Non-pigmented ciliary epithelial cell (primary cell): ENCODE measurements around the gene PIP4K2C.

Experiments used
- DNase-seq: peaks from one replicate; pipeline ENCODE4 v3.0.0-alpha.2; 2010; ENCODE audit warnings: low read depth

Gene PIP4K2C

DNA sequence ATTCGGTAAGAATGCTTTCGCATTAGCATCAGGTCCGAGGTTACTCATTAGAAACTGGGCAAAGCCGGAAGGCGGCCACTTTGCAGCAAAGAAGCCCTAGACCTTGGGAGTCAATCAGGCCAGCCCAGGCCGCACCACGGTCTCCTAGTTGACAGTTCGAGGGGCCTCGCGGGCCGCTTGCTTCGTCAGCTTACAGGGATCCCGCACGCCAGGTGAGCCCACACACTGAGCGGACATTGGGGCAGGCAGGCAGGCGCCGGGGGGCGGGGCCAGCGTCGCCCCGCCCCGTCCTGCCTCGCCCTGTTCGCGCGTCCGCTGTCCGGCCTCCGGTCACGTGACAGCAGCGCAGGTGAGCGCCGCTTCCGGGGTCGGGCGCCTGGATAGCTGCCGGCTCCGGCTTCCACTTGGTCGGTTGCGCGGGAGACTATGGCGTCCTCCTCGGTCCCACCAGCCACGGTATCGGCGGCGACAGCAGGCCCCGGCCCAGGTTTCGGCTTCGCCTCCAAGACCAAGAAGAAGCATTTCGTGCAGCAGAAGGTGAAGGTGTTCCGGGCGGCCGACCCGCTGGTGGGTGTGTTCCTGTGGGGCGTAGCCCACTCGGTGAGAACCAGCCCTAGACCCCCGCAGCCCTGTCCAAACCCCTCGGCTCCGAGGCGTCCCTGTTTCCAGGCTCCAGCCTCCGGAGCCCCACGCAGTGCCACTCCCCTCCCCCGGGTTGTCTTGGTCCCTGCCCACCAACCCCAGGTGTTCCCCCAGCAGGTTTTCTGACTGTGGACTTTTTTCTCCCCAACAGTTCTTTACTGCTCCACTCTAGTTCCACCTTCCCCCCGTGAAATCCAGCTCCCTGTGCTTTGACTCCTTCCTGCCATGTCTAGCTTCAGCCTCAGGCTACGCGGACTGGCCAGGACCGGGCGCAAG is at the start of gene PIP4K2C:
Gene PIP4K2C (plus strand): TSS at position 329 of the 918 bp plus-strand sequence. CDS start 98 bp downstream, at position 427.
- no peak for DNase-seq

DNA sequence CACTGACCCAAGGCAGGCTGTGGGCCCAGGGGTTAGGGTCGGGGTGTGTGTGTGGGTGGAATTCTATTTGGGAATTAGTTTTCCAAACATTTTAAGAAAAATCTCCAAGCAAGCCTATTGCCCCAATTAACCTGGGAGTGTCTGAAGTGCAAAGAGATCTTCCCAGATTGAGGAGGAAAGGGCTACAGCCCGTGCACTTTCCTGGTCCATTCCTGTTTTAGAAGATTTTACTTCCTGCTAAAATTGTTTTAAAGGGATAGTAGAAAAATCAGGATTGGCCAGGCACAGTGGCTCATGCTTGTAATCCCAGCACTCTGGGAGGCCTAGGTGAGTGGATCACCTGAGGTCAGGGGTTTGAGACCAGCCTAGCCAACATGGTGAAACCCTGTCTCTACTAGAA is 49.3 kb upstream of the PIP4K2C start:
- no peak for DNase-seq

DNA sequence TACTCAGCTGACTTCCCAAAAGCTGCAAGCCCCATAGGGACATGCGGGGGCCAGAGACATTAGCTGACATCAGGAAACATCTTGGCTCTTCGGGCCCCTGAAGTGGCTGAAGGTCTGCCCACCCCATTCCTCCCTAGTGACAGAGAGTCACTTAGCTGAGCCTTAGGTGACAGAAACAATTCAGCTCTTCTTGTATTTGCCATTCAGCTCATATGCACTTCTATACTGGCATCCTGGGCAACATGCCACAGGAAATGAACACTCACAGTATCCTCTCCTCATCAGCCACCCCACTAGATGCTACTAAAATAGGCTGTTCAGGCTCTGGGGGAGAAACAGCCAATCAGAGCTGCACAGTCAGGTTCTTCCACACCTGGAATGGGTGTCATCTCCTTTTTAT is 47.4 kb upstream of the PIP4K2C start:
- DNase-seq, result no peak

DNA sequence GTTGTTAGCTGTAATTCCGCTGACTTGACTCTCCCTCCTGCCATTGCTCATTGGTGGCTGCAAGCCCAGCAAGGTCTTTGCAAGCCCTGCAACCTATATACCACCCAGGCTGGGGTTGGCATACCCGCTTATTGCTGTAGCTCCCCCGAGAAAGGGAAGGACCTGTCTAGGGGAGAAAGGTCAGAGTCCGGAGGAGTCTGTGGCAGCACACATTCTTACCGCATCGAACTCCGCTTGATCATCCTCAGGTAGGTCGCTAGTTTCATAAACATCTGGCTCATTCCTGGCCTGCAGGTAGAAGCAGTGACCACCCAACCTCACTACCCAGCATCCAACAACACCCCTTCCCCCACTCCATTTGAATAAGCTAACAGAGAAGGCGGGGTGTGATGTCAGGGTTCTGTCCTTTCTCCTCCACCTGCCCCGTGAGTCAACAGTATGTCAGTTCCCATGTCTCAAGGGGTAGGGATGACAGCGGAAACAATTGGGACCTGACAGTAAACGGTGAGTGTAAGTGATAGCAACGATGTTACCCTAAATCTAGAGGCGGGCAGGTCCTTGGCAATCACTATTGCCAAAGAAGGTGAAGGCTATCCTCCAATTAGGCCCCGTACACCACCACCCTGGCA is 45.1 kb upstream of the PIP4K2C start:
- DNase-seq, result no peak

DNA sequence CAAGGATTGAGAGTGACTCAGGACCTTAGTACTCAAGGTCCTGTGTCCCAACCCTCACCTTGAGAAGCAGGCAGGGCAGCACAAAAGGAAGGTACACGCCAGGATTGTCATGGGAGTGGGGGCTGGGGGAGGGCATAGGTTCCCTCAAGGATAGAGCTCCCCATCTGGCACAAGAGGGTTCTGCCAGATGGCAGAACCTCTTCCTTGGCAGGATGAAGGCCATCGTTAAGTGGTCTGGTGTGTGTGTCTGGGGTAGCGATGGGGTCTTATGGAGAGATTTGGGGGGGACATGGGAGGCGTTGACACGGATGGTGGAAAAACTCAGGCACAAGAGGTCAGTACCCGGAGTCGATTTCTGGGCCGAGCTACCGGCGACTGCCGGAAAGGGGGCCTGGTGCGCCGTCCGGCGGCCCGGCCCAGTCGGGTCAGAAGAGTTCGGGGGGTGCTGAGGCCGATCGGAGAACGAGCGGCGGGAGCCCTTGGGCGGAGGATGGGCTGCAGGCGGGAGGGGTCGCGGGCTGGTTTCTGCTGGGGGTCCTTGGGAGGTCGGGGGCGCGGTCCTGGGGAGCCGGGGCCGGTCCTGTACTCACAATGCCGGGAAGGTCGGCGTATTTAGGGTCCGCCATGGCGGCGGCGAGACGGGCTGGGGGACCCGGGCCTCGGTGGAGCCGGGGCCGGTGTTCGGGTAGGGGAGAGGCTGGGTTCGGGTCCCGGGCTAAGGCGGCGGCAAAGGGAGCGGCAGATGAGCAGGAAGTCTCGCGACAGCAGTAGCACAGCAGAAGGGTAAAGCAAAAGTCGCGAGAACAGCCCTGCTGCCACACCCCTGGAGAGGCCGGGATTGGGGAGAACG is 44.3 kb upstream of the PIP4K2C start, which contains the start of gene DCTN2:
Gene DCTN2 (minus strand): TSS at position 755 of the 850 bp plus-strand sequence. CDS start 129 bp downstream, at position 626.
- DNase-seq, result peak; percentile 89

DNA sequence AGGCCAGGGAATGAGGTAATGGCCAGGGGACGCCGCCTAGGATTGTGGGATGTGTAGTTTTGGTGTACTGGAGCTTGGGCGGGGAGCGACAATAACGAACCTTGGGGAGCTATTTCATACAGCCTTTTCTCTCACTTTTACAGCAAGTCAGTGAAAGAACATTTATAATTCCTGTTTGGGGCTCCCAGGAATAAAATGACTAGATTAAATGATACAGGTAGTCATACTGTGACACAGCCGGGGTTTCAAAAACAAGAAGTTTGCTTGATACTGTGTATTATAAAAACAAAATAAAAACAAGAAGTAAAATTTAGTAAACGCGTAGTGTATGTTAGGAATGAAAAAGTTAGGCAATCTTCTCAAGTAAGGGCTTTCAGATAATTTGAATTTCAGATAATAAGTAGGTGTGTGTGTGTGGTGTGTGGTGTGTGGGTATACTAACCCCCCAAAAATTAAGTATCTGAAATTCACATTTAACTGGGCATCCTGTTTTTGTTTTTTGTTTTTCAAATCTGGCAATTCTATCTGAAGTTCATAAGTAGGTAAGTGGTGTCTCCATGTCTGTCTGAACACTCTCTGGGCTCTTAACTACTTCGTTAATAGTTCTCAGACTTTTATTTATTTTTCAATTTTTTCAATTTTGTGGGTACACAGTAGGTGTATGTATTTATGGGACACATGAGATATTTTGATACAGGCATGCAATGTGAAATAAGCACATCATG is 43.5 kb upstream of the PIP4K2C start:
- no peak for DNase-seq

DNA sequence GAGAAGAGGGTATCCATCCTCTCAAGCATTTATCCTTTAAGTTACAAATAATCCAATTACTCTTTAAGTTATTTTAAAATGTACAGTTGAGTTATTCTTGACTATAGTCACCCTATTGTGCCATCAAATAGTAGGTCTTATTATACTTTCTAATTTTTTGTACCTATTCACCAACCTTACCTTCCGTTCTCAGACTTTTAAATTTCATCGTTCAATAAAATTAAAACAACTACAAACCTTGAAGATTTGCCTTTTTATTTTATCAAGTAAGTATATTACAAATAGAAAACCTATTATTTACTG is 43.0 kb upstream of the PIP4K2C start:
- DNase-seq, result no peak

DNA sequence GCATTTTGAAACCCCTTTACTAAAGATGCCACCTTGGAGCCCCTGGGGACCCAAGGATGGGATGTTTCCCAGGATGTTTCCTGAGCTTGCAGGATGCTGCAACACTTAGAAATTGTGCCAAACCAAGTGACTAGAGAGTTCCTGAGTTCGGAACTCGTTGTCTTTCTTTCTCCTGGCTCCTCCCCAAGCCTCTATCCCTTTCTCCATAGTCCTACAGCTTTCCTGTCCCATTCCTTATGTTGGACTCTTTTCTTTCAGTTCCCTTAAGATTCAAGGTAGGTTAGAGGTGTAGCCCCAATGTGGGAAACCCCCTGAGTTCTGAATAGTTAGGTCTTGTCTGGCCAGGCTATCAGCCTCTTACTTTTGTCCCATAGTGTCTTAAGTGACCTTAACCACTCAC is 42.5 kb upstream of the PIP4K2C start:
- no peak for DNase-seq

DNA sequence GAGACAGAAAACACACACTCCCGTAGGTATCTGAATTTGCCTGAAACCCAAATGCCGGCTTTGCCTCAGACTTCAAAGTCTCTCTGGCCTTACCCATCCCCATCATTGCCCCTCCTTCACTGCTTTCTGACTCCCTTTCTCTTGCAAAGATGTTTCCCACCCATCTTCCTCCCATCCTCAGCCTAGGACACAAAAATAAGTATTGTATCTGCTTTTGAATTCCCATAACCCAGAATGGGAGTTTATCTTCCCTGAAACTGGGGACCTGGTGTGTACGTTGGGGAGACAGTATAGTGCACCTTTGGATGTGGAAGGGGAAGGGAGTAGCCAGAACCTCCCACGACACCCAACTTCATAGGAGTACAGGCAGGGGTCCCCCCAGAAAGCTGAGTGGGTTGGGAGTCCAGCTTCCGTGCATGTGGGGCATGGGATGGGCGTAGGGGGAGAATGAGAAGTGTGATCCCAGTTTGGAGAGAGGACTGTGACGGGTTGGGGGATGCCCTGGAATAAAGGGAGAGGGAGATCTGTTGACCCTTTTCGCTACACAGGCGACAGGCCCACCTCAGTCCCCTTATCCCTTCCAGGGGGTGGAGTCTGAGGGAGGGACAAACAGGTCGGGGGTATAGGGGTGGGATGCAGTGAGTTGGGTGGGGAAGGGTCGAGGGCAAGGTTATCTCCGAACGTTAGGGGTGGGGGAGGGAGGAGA is 41.6 kb upstream of the PIP4K2C start:
- no peak for DNase-seq

DNA sequence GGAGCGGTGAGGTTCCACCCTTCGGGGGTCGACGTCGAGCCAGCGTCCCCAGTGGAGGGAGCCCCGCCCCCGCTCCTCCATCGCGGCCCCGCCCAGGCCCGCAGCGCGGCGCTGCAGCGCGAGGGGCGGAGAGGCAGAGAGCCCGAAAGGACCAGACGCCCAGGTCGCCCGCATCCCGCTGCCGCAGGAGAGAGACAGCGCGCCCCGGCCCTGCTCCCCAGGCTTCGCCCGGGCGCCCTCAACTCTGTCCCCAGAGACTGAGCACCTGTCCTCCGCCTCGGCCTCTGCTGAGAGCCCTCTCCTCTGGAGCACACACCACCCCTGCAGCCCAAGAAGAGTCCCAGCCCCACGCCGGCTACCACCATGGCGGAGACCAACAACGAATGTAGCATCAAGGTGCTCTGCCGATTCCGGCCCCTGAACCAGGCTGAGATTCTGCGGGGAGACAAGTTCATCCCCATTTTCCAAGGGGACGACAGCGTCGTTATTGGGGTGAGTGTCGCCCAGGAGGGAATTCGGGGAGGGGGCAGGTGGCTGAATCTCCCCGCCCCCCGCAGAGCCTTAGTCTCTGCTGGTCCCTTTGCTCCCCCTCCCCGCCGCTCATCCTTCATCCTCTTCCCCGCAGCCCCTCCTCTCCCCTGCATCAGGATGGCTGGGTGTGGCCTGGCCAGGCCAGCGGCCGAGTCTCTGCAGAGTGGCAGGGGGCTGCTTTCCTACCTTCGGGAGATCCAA is 40.9 kb upstream of the PIP4K2C start, which contains the start of gene KIF5A:
Gene KIF5A (plus strand): TSS at position 136 of the 732 bp plus-strand sequence. CDS start 228 bp downstream, at position 364.
- DNase-seq, result no peak

DNA sequence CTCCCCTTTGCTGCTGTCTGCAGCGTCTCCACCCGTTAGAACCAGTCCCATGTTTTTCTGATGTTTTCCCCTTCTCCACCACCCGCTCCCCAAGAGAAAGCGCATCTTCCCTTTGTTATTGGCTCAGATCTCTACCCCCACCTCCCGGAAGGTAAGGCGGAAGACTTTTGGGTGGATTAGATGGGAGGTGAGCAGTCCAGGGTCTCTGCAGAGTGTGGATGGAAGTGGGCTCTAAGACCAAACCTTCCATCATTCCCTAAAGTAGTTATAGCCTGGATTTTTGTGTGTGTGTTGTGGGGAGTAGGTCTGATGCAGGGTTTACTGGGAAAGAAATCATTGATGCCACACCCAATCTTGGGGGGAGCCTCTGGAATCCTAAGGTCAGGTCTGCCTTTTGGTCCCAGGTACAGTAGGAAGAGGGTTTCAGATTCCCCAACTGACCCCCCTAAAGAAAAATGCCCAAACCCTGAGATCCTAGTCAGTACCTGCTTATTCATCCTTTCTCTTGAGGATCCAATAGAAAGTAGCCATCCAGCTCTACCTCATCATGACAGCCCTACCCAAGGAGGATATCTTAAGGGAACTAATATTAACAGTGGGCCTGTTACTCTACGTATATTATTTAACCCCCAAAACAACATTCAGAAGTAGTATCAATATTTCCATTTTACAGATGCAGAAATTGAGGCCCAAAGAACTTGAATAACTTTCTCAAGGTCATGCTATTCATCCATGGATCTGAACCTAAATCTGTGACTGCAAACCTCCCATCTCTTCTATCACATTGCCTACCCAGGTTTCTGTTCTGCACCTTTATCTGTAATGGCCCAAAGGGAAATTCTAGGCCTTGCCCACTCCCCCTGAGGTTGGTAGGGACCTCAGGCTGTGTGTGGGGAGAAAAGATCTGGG is 40.1 kb upstream of the PIP4K2C start:
- DNase-seq, result no peak

DNA sequence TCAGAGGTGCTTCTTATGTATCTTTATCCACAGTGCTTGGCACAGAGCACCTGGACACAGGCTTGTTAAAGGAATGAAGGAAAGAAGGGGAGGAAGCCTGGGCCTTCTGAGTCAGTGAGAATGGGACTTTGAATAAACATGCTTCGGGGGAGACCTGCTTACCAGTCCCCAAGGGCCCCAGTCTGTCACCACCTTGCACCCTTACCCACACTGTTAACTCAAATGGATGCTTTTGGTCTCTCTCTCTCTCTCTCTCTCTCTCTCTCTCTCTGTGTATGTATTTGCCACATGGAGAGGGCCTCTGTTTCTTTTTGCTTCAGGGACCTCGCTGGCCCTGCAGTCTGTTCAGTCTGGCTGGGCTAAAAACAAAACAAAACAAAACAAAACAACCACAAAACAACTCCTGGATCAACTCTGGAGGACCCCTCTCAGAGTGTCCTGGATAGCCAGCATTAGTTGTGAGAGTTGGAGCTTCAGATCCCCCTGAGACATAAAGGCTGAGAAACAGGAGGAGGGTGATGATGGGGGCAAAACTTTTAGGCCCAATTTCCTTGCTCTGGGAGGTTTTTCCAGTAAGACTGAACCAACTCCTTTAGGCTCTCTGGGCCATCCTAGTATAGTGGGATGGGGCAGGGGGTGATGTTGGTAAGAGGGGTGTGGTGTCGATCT is 39.2 kb upstream of the PIP4K2C start:
- no peak for DNase-seq

DNA sequence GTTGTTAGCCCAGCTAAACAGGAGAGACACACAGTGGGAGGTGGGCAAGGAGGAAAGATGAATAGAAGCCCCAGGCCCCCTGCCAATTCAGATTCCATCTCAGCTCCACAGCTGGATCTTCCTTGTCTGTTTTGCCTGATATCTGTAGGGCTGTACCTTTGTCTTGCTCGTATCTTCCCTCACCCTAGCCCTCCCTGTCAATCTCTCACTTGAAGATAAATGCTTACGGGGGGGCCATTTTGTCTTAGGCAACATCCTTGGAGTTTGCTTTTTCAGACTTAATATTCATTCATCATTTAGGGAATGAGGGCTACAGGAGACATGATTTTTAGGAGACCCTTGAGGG is 38.7 kb upstream of the PIP4K2C start:
- no peak for DNase-seq

DNA sequence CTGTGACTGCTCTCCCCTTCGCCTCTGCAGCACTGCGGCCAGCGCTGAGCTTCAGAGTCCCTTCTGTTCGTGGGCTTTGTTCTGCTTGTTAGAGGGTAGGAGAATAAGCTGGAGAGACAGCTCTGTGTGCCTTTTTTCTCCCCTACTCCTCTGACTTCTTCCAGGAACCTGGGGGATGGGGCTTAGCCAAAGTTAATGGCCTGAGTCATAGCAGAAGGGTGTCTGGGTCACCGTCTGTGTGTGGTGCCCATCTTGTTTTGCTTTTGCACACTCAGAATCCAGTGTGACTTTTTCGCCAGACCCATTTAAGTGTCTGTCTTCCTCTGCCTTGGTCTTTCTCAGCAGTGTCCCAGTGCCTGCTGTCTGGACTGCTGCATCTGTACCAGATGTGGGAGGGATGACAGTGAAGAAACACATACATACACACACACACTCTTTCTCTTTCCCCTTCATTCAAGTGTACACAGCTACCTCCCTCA is 38.1 kb upstream of the PIP4K2C start:
- no peak for DNase-seq

DNA sequence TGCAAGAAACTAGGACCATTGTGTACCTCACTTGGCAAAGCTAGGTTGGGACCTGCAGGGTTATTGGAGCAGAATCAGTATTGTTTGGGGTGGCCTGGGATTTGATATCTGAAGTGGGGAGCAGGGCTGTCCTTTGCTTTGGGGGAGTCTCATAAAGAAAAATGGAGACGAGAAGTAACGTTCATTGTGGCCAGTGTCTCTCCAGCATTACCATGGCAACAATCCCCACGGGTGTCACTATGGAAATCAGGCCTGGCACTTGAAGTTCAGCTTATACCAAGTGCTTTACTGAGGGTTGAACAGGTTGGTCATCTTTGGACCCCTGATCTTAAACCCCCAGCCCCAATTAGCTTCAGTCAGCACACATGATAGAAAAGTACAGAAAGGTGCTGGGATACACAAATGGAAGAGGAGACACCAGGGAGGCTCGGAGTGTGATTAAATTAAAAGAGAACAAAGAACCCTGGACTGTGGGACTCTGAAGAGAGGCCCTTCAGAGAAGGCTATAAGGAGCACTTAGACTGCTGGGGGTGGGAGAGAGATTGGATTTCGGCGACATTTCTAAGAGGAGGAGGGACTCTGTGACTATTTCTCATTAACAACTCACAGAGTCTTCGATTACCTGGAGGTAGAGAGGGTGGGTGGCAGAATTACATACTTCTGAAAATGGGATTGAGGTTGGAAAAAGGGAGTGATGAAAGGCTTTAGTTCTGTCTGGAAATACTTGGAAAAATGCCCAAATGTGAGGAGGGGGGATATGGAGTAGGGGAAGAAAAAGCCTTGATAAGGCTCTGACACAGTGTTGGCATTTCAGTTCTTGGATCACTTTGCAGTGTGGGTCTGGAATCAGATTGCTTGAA is 37.4 kb upstream of the PIP4K2C start:
- no peak for DNase-seq

DNA sequence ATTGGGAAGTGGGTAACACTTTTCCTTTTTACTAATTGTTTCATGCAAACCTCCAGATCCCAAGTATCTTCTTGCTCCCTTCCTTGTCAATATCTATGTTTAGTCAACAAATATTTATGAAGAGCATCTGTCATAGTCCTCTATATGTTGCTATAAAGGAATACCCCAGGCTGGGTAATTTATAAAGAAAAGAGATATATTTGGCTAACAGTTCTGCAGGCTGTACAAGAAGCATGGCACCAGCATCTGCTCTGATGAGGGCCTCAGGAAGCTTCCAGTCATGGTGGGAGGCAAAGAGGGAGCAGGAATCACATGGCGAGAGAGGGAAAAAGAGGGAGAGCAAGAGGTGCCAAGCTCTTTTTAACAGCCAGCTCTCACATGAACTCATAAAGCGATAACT is 36.5 kb upstream of the PIP4K2C start:
- DNase-seq, result no peak

DNA sequence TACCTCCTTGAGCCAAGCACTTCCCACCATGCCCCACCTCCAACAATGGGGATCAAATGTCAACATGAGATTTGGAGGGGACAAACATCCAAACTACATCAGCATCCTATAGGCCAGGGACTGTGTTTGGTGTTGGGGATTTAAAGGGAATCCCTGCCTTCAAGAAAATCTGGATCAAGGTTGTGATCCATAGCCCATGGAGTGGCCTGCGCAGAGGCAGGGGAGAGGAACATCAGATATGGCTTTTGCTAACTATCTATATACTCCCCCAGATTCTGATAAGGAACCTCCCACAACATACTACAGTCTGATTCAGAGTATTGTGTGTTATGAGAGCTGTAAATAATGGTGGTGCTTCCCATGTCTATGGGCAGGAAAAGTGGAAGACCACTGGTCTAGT is 36.1 kb upstream of the PIP4K2C start:
- DNase-seq, result no peak

DNA sequence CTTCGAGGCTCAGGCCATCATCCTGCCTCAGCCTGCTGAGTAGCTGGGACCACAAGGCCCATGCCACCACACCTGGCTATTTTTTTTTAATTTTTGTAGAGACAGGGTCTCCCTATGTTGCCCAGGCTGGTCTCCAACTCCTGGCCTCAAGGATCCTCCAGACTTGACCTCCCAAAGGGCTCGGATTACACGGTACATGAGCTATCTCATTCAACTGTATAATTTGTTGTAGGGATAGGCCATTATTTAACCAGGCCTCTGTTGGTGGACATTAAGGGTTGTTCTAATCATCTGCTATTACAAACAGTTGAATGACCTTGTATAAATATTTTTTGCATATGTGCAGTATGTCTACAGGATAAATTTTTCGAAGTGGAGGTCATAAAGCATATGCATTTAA is 32.1 kb upstream of the PIP4K2C start:
- no peak for DNase-seq
